LNCaP clone FGC (cell line): Measurements from ENCODE around the gene ETNPPL.

Experiments used
- DNase-seq: peaks from one replicate; pipeline ENCODE4 v3.0.0-alpha.2; 2011; ENCODE audit warnings: low read depth
- H3K4me3 ChIP-seq: 2 replicates; pipeline ENCODE4 v1.5.1; 2011; ENCODE audit warnings: mild to moderate bottlenecking, low read depth, low read length, control low read depth
- CTCF ChIP-seq: IDR thresholded peaks from 2 replicates; pipeline ENCODE4 v1.5.1; 2012; ENCODE audit warnings: mild to moderate bottlenecking; ENCODE audit not compliant: control insufficient read depth, insufficient read depth; ENCODE audit errors: extremely low read depth

ETNPPL gene

GRCh38 chr4:108694423-108694822 lies 68.4 kb downstream of the ETNPPL start:
- no peak overlapping the region for H3K4me3 ChIP-seq
- TF ChIP-seq CTCF = no peak
- DNase-seq = no peak

DNA sequence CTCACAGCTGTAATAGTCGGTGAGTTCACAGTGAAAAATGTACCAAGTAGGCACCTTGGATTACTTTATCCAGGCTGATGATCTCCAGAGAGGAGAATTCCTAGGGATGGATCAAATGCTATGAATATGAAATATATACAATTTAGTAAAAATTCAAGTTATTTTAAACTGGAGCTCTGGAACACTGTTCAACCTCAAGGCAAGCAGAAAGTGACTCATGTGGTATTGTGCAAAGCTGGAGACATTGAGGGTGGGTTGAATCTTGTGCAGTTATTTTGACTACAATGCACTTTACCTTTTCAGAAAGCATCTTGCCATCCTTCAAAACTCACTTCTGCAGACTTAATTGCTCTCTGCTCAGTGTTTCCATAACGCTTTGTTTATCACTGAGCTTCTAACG lies 69.0 kb downstream of the ETNPPL start:
- TF ChIP-seq CTCF = no peak
- DNase-seq = no peak
- no peak overlapping the region for H3K4me3 ChIP-seq

DNA sequence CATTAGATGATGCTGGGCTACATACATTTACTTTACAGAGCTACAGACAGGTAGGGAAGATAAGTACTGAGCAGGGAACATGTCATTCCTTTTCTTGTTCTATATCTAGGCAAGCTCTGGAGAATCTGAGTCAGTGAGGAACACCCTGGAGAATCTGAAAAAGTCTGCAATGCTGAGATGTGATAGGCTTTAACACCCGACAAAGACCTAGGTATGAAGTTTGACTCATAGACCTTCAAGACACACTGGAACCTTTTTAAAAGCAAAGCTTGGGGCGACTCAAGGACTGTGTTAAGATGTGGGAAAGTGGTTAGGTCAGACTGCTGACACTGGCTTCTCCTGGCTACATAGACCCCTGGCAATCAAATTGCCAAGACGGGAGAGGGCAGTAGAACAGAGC lies 69.6 kb downstream of the ETNPPL start:
- no peak for DNase-seq
- H3K4me3 ChIP-seq = no peak overlapping the region
- TF ChIP-seq CTCF = no peak
